ENCODE measurements around the gene DIPK1B. TPM values are rescaled to one million over a fixed set of nuclear protein-coding genes. Genes with fewer than 3 reads are reported as not detected.
A peak's percentile ranks its signal among the peaks of the same experiment; 100 is the strongest.

DIPK1B gene
- total RNA-seq, 2 donors from 2014 or later, result 2.0 to 25.7 TPM

DNA sequence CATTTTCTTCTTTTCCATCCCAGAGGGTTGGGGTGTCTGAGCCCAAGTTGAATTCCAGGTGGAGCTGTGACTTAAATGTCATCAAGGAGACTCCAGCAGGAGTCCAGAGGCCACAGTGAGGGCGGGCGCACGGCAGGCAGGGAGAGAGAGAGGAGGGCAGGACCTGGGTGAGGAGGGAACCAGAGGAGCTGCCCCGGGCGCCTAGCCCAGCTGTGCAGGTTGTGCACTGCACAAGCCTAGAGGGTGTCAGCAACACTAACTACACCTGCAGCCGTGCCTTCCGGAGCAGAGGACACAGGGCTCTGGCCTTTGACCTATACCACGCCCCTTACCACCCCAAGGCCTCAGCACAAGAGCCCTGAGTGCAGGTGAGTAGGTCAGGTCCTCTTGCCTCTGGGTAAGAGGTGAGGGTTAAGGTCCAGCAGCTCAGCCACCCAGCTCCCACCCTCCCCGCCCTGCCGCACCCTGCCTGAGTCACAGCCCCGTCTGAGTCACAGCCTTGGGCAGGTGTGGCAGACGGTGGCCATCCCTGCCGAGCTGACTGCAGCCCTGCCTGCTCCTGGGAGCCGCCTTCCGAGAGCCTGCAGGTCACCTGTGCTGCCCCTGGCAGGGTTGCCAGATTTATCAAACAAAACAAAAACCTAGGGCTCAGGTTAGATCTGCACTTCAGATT lies 18.7 kb upstream of the DIPK1B start:
- intact Hi-C loops (cut with DNase I), result no loop called here
- peaks cover 96% of the 10 kb centered on the region for H3K4me1 ChIP-seq
- 21 to 29% methylated on average over 13 to 14 of the region's 15 CpGs for WGBS, 2 donors
- no peaks in the 10 kb centered on the region for H3K27me3 ChIP-seq
- H3K9me3 ChIP-seq, result no peaks in the 10 kb centered on the region
- TF ChIP-seq POLR2A (IDR thresholded peaks at IDR 0.05) (peak in 2 of 3 donors; percentile 21 to 24), CTCF (IDR thresholded peaks at IDR 0.05) (no peak)
- H3K27ac ChIP-seq, result peak overlapping the region; percentile 92 to 97 (median 94)
- peak; percentile 72 for ATAC-seq
- DNase-seq, result peak; percentile 88 to 97 (median 92)
- H3K36me3 ChIP-seq (replicated peaks in 1 of 2; ENCODE audit: insufficient read depth in 1 of 2, low read depth in 2 of 2), result no peaks in the 10 kb centered on the region
- no peak overlapping the region for H3K4me3 ChIP-seq

DNA sequence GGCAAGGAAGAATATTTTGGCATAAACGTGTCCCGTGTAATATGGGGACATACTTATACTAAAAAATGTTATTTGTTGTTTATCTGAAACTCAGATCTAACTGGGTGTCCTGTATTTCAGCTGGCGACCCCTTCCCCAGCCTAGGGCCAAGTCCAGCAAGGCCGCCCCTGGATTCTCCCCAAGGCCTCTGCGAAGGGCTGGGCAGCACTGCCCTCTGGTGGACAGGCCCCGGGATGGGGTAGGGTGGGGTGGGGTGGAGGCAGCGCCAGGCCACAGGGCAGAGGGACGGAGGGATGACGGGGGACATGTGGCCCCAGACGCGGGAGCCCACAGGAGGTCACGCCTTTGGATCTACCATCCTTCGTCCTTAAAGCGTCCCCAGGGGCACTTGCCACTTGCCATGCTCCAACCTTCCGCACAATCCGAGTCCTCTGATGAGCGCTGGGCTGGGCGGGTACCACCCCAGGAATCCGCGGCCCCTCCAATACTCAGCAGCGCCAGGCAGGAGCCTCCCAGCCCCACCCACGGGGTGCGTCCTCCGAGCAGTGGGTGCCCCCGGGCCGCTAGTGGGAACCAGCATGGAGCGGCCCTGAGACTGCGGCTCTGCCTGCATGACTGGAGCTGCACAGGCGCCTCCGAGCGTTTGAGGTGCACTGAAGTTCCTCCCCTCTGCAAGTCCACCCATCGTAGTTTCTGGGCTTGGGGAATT lies 18.1 kb upstream of the DIPK1B start:
- Histone ChIP-seq H3K9me3 (no peaks in the 10 kb centered on the region), H3K4me1 (peaks cover 96% of the 10 kb centered on the region), H3K36me3 (replicated peaks in 1 of 2; ENCODE audit: insufficient read depth in 1 of 2, low read depth in 2 of 2) (no peaks in the 10 kb centered on the region), H3K27me3 (no peaks in the 10 kb centered on the region), H3K27ac (peak overlapping the region; percentile 92 to 97 (median 94)), H3K4me3 (no peak overlapping the region)
- DNase-seq (peak; percentile 74 to 84 (median 78)), ATAC-seq (peak; percentile 49)
- TF ChIP-seq POLR2A (IDR thresholded peaks at IDR 0.05), result no peak
- TF ChIP-seq CTCF (IDR thresholded peaks at IDR 0.05), result peak; percentile 73 to 83 (median 77)
- intact Hi-C loops (cut with DNase I), result no loop called here
- 16 to 38% methylated on average over 11 to 32 of the region's 32 CpGs for WGBS, 2 donors

DNA sequence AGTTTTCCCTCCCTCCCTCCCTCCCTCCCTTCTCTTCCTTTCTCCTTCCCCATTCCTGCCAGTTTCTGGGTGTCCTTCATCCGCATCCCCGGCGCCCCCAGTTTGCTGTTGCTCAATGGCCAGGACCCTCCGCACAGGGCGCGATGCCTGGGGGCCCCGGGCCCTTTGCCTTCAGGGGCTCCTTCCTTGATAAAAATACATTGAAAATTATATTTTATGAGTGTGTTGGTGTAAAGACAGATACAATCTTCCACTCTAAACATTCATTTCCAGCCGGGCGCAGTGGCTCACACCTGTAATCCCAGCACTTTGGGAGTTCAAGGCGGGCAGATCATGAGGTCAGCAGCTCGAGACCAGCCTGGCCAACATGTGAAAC lies 17.5 kb upstream of the DIPK1B start:
- no peaks in the 10 kb centered on the region for H3K36me3 ChIP-seq (replicated peaks in 1 of 2; ENCODE audit: insufficient read depth in 1 of 2, low read depth in 2 of 2)
- intact Hi-C loops (cut with DNase I), result no loop called here
- whole genome bisulfite sequencing, 2 donors, result 50 to 51% methylated on average over 11 of the region's 11 CpGs
- DNase-seq (peak in 1 of 4 donors; percentile 43), ATAC-seq (no peak)
- TF ChIP-seq CTCF (IDR thresholded peaks at IDR 0.05) (no peak), POLR2A (IDR thresholded peaks at IDR 0.05) (no peak)
- no peaks in the 10 kb centered on the region for H3K27me3 ChIP-seq
- H3K27ac ChIP-seq, result peak overlapping the region; percentile 92 to 97 (median 94)
- no peaks in the 10 kb centered on the region for H3K9me3 ChIP-seq
- H3K4me1 ChIP-seq, result peaks cover 91% of the 10 kb centered on the region
- H3K4me3 ChIP-seq, result no peak overlapping the region

GRCh38 chr9:136695435-136695895 lies 16.9 kb upstream of the DIPK1B start:
- Histone ChIP-seq H3K36me3 (replicated peaks in 1 of 2; ENCODE audit: insufficient read depth in 1 of 2, low read depth in 2 of 2) (no peaks in the 10 kb centered on the region), H3K27me3 (no peaks in the 10 kb centered on the region), H3K4me3 (no peak overlapping the region), H3K27ac (peak overlapping the region; percentile 92 to 97 (median 94)), H3K9me3 (no peaks in the 10 kb centered on the region), H3K4me1 (peaks cover 85% of the 10 kb centered on the region)
- TF ChIP-seq POLR2A (IDR thresholded peaks at IDR 0.05) (peak; percentile 45 to 75 (median 75)), CTCF (IDR thresholded peaks at IDR 0.05) (peak in 1 of 7 experiments; percentile 23)
- DNase-seq (peak; percentile 93 to 98 (median 96)), ATAC-seq (peak; percentile 79)
- WGBS, 2 donors, result 21 to 24% methylated on average over 9 to 10 of the region's 10 CpGs
- intact Hi-C loops (cut with DNase I), result no loop called here
